GM18517 (cell line): ENCODE data around the gene GMDS.

ENCODE experiments used
- ATAC-seq: cut with Tn5 transposase; IDR thresholded peaks from one replicate; pipeline ENCODE4 v1.9.1; 2021; ENCODE audit warnings: mild to moderate bottlenecking, moderate library complexity; ENCODE audit not compliant: unreplicated experiment

Gene GMDS

DNA sequence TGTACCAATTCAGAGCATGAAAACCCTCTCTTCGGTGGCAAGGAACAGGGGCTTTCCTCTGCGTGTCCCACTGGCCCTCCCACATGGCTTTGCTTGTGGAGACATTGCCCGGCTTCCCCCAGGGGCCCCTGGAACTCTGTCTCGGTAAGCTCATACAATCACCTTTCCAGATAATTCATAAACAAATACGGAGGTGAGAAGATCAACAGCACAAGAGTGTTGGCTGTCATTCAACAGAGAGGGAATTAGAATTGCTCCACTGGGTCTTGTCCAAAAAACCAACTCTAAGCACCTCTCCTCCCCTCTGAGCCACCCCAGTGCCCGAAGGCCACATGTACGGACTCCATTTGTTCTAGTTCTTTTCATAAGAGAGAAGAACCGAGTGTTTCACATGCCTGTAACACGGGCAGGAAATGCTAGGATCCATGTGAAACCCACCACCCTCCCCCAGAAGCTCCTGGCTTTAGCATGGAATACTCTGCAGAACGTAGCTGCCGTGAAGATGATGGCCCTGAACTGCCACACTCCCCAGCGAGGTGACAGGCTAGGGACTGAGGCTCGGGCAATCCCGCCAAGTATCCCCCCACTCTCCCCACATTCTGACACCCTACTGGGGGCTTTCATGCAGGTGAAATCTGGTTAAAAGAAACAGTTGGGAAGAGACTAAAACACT, 660.3 kb downstream of the GMDS start:
- no peak for ATAC-seq

DNA sequence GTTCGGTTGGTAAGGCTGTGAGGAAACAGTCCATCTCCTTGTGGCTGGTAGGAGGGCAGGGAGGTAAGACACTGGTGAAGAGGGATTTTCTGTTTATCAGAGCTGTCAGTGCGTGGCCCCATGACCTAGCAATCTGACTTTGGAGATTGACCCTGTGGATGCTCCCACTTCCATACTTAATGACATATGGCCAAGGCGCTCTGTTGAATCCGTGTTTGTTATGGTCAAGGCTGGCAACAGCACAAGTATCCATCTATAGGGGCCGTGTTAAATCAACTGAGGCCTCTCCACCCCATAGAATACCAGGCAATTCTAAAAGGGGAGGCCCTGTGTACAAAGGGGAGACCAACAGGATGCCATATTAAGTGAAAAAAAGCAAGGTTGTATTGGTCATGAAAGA, 661.3 kb downstream of the GMDS start:
- no peak for ATAC-seq

DNA sequence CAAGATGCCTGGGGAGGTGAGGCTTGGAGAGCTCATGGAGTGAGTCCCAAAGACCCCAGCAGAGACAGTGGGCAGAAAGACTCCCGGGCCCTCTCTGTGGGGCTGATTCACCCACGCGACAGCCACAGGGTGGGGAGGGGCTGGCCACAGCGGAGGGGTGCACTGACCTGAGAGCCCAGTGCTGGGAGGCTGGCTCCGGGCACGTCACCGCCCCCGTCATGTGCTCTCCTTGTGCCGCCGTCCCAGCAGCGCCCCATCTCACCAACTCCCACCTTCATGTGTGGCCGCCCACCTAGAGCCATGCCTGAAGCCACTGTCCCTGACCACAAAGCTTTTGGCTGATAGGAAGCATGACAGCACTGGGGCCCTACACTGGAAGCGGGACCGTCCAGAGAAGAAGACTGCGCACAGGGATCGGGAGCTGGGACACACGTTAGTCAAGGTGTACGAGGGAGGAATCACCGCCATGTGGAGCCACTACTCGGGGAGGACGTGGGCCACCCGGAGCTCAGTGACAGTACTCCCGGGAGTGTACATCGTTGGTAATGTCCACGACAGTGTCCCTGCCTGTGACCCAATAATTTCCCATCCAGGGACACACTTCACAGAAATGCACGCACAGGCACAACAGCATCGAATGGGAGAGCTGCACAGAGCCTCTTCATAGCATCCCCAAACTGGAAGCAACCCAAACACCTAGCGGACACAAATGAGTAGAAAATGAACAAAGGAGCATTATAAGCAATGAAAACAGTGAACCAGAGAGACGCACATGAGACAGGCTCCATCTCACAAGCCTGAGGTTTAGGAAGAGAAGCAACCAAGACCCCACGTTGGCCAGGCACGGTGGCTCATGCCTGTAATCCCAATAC, 664.0 kb downstream of the GMDS start:
- no peak for ATAC-seq

DNA sequence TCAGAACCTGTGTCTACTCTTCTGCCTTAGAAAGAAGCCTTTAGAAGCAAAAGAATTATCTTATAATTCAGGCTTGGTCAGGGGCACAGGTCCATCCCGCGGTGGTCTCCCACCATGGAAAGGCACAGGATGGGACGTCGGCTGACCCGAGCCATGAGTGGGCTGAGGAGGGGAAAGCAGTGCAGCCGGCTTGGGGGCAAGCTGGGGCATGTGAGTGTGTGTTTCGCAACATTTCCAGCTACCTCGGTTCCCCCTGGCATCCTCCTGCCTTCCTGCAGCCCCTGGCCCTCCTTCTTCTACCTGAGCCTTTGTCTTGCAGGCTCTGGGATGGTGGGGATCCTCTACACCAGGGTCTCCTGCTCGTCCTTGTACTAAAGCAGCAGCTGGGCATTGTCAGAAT, 664.8 kb downstream of the GMDS start:
- no peak for ATAC-seq

DNA sequence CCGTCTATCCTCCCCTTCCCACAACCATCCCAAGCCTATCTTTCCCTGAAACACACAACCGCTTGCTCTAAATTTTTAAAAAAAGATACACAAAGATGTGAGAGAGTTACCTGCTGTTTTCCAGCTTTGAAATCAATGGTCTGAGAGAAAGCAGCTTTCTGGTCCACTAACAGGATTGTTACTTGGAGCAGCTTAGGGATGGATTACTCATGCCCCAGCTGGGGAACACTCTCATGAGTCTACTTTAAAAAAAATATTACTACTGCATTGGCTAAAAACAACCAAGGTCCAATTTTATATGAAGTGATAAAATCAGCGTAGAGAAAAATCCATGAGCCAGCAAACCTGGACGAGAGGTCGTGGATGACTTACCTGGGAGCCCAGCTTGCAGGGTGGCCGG, 665.3 kb downstream of the GMDS start:
- no peak for ATAC-seq

DNA sequence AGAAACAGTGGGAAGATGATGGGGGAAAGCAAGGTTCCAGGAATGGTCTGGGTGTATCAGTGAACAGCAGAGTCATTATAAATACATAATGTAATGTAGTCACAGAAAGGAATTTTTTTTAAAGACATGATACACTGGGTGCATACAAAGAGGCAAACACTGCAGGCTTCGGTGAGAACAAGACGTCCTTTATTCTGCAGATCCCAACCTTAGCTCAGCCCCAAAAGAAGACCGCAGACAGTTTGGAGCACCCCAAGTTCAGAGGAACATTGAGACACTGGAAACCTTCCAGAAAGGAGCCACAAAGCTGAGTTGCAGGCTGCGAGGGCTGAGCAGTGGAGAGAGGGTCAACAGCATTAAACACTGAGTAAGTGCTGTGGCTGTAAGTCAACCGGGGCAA, 666.3 kb downstream of the GMDS start:
- no peak for ATAC-seq

DNA sequence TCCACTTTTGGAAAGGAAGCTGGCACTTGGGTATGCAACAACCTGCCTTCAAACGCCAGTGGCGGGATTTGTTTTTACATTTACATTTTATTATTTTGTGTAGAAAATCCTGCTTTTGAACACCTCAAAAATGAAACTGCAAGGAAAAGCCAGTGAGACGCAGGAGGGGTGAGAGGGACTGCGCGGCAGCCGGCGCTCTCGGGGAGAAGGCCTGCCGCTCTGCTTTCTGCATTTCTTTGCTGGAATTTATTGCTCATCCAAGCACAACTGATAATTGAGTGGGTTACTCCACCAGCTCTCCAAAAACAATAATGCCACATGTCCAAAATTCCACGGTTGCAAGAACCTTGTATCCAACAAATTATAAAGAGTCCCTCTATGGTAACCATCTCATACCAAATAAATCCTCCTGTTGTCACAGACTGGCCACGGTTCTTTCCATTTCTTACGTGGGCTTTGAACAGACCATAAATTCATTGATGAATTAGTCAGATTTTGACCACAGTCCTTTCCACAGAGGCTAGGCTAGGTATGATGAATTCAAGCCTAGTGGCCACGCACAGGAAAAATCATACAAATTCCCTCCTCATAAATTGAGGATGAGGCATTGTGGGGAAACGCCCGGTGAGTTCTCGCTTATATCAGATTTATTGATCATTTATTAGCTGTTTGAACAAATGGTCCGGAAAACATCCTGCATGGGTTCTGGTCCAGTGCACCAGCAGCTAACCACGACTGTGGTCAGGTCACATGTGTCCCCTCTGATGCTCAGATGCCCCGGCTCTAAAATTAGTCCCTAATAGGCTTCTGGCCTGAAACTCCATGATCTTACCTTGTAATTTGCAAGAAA, 667.3 kb downstream of the GMDS start:
- no peak for ATAC-seq

DNA sequence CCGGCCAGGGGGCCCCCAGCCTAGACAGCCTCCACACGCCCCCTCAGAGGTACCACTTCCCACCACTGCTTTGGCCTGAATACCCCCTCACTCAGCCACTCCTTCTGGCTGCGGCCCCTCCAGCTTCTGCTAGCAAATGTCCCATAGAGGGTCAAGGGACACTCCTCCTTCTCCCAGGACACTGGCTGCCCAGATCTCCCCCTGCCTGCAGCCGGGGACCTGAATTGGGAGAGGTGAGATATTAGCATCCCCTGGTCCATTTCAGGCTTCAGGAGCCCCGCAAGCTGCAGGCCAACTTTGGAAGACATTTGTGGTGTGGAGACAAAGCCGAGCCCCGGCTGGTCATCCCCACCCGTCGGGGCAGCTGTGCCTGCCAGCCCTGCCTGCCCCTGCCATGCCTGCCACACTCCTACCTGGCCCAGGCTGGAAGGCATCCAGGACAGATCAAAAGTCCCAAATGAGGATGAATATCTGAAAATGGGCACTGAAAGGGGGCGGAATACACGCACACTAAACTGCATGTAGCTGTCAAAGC, 668.2 kb downstream of the GMDS start:
- ATAC-seq: no peak

DNA sequence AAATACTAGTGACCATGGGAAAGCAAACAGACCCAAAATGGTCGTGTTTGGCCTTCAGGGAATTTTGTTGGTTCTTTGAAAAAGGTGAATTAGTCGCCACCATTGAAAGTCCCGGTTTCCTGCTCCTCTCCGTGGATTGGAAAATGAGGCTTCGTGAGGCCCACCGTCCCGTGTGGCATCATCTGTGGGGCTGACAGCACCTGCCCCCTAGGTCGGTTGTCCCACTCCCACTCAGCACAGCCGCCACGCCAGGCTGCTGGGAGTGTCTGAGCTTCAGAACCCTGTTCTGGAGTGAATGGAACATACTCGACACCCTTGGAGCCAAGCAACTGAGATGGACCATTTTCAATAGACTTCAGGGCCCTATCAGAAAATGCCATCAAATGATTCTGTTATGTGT, 668.7 kb downstream of the GMDS start:
- no peak for ATAC-seq

DNA sequence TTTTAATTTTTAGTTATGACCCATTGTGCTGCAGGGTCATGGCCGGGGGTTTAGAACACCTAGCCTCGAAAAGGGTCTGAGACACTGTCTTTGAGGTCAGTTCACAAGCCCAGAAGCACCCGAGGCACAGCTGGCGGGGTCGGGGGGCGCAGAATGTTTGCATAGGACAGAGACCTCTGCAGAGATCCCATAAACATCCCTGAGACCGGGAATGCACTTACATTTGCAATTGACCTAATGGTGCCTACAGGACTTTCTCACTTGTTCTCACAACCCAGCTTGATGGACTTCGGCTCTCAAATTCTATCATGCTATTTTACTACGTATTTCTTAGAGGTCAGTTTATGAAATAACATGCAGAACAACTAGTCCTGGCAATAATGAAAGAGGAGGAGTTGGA, 669.2 kb downstream of the GMDS start:
- ATAC-seq: no peak

DNA sequence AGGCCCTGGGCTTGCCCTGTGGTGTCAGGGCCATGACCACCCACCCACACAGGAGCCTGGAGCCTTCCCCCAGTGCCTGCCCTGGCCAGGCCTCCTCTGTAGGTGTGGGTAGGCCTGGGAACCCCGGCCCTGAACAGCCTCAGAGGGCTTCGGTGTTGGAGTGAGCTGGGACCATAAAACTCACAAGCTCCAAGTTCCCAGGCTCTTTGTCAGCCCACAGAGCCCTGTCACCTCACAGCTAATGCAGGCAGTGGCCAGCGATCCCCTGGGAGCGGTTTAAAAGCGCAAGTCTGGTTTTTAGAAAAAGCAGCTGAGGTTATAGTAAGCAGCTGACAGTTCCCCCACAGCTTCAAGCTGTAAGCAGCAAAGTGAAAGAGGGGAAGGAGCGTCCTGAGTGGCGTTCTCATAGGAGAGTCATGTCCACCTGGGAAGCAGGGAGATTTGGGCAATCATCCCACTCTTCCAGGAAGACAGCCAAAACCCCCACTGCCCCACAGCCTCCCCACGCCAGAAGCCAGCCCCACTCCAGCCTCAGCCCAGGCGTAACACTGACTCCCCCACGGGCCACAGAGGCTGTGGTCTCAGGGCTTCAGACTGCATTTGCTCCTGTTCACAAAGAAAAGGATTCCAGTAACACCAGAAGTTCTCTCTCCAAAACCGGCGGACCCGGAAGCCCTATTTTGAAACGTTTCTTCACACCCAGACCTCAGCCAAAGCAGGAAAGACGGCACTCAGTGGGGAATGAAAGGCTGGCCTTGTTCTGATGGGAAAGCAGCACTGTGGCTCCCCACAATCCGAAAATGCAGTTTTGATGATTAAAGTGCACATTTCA, 670.0 kb downstream of the GMDS start:
- no peak for ATAC-seq

DNA sequence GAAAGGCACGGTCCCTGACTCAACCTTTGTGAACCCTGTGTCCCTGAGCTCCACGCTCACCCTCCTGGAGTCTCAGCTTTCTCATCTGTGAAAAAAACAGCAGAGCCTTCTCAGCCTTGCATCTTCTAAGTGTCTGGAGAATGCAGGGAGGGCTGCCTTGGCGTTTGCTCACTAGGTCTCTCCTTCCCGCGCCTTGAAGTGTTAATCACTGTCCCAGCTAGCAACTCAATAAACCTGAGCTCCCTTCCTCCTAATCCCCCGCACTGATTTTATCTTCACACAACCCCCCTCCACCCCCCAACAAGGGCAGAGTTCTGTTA, 670.6 kb downstream of the GMDS start:
- no peak for ATAC-seq

DNA sequence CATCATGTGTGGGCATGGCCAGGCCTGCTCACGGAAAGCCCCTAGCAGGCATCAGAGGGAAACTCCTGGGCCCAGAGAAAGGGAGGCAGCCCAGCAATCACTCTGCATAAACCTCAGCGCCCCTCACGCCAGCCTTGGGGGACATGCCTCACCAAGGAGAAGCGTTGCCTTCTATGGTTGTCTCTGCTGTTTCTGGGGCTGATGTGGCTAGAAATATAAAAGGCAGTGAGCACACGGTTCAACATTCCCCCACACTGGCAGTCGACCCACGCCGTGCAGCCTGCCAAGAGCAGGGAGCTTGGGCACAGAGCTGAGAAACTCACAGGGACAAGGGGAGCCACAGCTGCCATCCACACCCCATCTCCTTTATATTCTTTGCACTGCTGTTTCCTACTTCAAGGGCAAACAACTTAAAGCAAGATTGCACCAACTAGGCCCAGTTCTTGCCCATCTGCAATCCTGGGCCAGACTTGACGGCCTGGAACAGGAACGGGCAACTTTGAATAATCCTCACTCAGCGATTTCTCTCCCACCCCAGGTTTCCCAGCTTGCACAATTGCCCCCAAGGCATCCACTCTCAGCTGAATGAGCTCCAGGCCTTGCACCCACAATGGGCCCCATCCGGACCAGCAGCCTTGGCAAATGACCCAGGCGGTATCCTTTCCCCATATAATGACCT, 671.2 kb downstream of the GMDS start:
- ATAC-seq: no peak
